GM18907 (cell line): Measurements from ENCODE around the gene EFHB.
"Not testable (repeated sequence)": the region's sequence is repeated elsewhere in the genome, so short reads cannot be mapped to it uniquely, and the experiment has no call there.

Experiments
- ATAC-seq: cut with Tn5 transposase; IDR thresholded peaks from one replicate; pipeline ENCODE4 v1.9.1; 2021; ENCODE audit warnings: mild to moderate bottlenecking, moderate library complexity; ENCODE audit not compliant: unreplicated experiment

EFHB gene

GRCh38 chr3:19931180-19931692, 2.8 kb downstream of the EFHB start:
- ATAC-seq, result peak; percentile 88

- ATAC-seq, result no peak
These were observed 13.5 kb downstream of the EFHB start for GRCh38 chr3:19920401-19921080.

GRCh38 chr3:19917167-19917566, 16.9 kb downstream of the EFHB start:
- no peak for ATAC-seq

GRCh38 chr3:19911452-19911851, 22.6 kb downstream of the EFHB start:
- ATAC-seq, result no peak

- no peak for ATAC-seq
These were observed 26.5 kb downstream of the EFHB start for GRCh38 chr3:19907523-19907922.

- no peak for ATAC-seq
These were observed 30.4 kb downstream of the EFHB start for GRCh38 chr3:19903649-19904048.

- ATAC-seq, result no peak
These were observed 32.1 kb downstream of the EFHB start for GRCh38 chr3:19901918-19902317.

GRCh38 chr3:19901337-19901736, 32.7 kb downstream of the EFHB start:
- no peak for ATAC-seq

GRCh38 chr3:19899833-19900232, 34.2 kb downstream of the EFHB start:
- not testable (repeated sequence) for ATAC-seq

GRCh38 chr3:19899264-19899663, 34.8 kb downstream of the EFHB start:
- ATAC-seq, result no peak

GRCh38 chr3:19898721-19899120, 35.3 kb downstream of the EFHB start:
- ATAC-seq, result no peak

GRCh38 chr3:19891740-19892139, 42.3 kb downstream of the EFHB start:
- no peak for ATAC-seq

- ATAC-seq, result no peak
These were observed 45.4 kb downstream of the EFHB start for GRCh38 chr3:19888428-19889152.

GRCh38 chr3:19887122-19887521, 46.9 kb downstream of the EFHB start:
- ATAC-seq, result not testable (repeated sequence)

- no peak for ATAC-seq
These were observed 47.6 kb downstream of the EFHB start for GRCh38 chr3:19886404-19886803.

- peak; percentile 66 for ATAC-seq
These were observed 48.5 kb downstream of the EFHB start for GRCh38 chr3:19885468-19885867.

GRCh38 chr3:19881852-19882251, 52.2 kb downstream of the EFHB start:
- ATAC-seq, result no peak

- no peak for ATAC-seq
These were observed 53.0 kb downstream of the EFHB start for GRCh38 chr3:19881036-19881435.

GRCh38 chr3:19877656-19878055, 56.4 kb downstream of the EFHB start:
- ATAC-seq, result no peak

GRCh38 chr3:19866751-19867347, 67.2 kb downstream of the EFHB start:
- peak; percentile 98 for ATAC-seq

GRCh38 chr3:19855318-19855717, 78.7 kb downstream of the EFHB start:
- ATAC-seq, result not testable (repeated sequence)

- ATAC-seq, result not testable (repeated sequence)
These were observed 87.4 kb downstream of the EFHB start for GRCh38 chr3:19846609-19847008.
